Measurements from ENCODE around the gene RPS5.

Gene RPS5

GRCh38 chr19:58350001-58350861 lies 36.8 kb upstream of the RPS5 start:
- DNase-seq (ENCODE audit: low read depth) = no peak
- no peak for TF ChIP-seq CTCF (IDR thresholded peaks at IDR 0.05; ENCODE audit: low read depth, low read length, missing control alignments)
- H3K4me3 ChIP-seq (ENCODE audit: low read depth, low read length) = no peak overlapping the region

- H3K4me3 ChIP-seq (ENCODE audit: low read depth, low read length) = no peak overlapping the region
- no peak for TF ChIP-seq CTCF (IDR thresholded peaks at IDR 0.05; ENCODE audit: low read depth, low read length, missing control alignments)
- DNase-seq (ENCODE audit: low read depth) = no peak
These were observed 36.1 kb upstream of the RPS5 start for GRCh38 chr19:58350871-58351557.

GRCh38 chr19:58351558-58351878 lies 35.6 kb upstream of the RPS5 start:
- no peak overlapping the region for H3K4me3 ChIP-seq (ENCODE audit: low read depth, low read length)
- no peak for DNase-seq (ENCODE audit: low read depth)
- no peak for TF ChIP-seq CTCF (IDR thresholded peaks at IDR 0.05; ENCODE audit: low read depth, low read length, missing control alignments)

- TF ChIP-seq CTCF (IDR thresholded peaks at IDR 0.05; ENCODE audit: low read depth, low read length, missing control alignments) = no peak
- H3K4me3 ChIP-seq (ENCODE audit: low read depth, low read length) = no peak overlapping the region
- DNase-seq (ENCODE audit: low read depth) = no peak
These were observed 34.9 kb upstream of the RPS5 start for GRCh38 chr19:58351990-58352755.

- H3K4me3 ChIP-seq (ENCODE audit: low read depth, low read length) = no peak within 1 kb of the TSS
- TF ChIP-seq CTCF (IDR thresholded peaks at IDR 0.05; ENCODE audit: low read depth, low read length, missing control alignments) = no peak
- DNase-seq (ENCODE audit: low read depth) = no peak
These were observed 34.1 kb upstream of the RPS5 start, which contains the start of gene A1BG for GRCh38 chr19:58352760-58353671. Gene A1BG (minus strand): TSS chr19:58353492. CDS start chr19:58353437, 55 bp downstream.
